Fibroblast of pulmonary artery (primary cell): ENCODE measurements around the gene ZNF740.

Experiments used
- DNase-seq: peaks from one replicate; pipeline ENCODE4 v3.0.0-alpha.2; 2010; ENCODE audit warnings: low read depth
- H3K4me3 ChIP-seq: replicated peaks from 2 replicates; pipeline ENCODE4 v1.5.1; 2011; ENCODE audit warnings: low read depth, mild to moderate bottlenecking, control low read depth, low read length, moderate library complexity
- TF ChIP-seq, protein P1 (sequence below): IDR thresholded peaks from 2 replicates; pipeline ENCODE4 v1.5.1; 2011; ENCODE audit warnings: mild to moderate bottlenecking, control low read depth, low read length, inconsistent platforms; ENCODE audit errors: missing control alignments

Gene ZNF740

GRCh38 chr12:53218551-53219291 is 38.2 kb downstream of the ZNF740 start:
- DNase-seq: no peak
- TF ChIP-seq, protein P1, sequence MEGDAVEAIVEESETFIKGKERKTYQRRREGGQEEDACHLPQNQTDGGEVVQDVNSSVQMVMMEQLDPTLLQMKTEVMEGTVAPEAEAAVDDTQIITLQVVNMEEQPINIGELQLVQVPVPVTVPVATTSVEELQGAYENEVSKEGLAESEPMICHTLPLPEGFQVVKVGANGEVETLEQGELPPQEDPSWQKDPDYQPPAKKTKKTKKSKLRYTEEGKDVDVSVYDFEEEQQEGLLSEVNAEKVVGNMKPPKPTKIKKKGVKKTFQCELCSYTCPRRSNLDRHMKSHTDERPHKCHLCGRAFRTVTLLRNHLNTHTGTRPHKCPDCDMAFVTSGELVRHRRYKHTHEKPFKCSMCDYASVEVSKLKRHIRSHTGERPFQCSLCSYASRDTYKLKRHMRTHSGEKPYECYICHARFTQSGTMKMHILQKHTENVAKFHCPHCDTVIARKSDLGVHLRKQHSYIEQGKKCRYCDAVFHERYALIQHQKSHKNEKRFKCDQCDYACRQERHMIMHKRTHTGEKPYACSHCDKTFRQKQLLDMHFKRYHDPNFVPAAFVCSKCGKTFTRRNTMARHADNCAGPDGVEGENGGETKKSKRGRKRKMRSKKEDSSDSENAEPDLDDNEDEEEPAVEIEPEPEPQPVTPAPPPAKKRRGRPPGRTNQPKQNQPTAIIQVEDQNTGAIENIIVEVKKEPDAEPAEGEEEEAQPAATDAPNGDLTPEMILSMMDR: no peak
- H3K4me3 ChIP-seq: peak overlapping the region; percentile 74

DNA sequence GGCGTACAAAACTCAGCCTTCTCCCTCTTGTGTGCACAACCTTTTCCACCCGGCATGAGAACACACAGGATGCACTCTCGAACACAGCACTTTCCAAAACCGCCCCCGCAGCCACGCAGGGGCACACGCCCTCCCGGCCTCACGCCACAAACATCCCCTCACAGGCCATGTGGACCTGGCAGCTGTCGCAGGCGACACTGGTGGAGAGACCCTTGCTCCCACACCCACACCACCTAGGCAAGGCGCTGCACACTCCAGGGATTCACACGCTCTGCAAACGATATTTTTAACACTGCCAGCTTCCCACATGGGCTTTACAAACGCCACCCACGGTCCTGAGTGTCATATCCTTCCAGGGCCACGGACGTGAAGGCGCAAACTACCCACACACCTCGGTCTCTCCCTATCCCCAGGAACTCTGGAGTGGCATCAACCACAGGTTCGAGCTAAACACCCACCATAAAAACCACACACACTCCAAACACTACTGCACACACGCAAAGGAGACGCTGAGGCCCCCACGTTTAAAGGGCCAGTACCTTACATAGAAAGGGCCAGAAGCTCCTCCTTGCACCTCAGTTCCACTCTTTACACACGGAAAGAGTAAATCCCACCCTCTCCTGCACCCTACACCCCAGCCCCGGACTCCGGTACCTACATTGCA is 38.9 kb downstream of the ZNF740 start:
- DNase-seq: peak; percentile 52
- TF ChIP-seq, protein P1: no peak
- peak overlapping the region; percentile 74 for H3K4me3 ChIP-seq

- TF ChIP-seq, protein P1: no peak
- DNase-seq: peak; percentile 77
- H3K4me3 ChIP-seq: peak overlapping the region; percentile 74
These were observed 39.6 kb downstream of the ZNF740 start for GRCh38 chr12:53219956-53220693.

- H3K4me3 ChIP-seq: peak overlapping the region; percentile 74
- DNase-seq: peak; percentile 91
- TF ChIP-seq, protein P1: no peak
These were observed 40.2 kb downstream of the ZNF740 start for GRCh38 chr12:53220694-53221202.

GRCh38 chr12:53221203-53222080 is 40.9 kb downstream of the ZNF740 start:
- peak overlapping the region; percentile 54 for H3K4me3 ChIP-seq
- TF ChIP-seq, protein P1: peak; percentile 3
- peak; percentile 47 for DNase-seq

DNA sequence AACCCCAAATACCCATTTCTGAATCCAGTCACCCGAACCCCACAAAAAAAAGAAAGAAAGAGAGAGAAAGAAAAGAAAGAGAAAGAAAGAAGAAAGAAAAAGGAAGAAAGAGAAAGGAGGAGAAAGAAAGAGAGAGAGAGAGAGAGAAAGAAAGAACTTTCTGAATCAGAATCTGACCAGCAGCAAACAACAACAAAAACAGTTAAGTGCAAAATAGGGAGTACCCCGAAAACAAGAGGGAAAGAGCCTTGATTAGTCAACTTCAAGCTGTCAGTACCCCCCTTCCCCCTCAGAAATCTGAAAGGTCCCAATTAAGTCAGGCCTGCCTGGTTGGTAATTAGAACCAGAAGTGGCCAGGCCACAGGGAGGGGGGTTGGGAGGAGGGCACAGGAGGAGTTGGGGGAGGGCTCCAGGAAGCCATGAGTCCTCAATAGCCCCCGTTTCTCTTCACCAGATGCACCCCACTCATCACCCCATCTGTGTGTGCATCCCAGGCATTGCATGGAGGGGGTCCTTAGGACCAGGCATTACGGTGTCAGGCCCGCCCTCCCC is 41.7 kb downstream of the ZNF740 start:
- DNase-seq: no peak
- TF ChIP-seq, protein P1: no peak
- H3K4me3 ChIP-seq: peak overlapping the region; percentile 54
